Neutrophil (primary cell): ENCODE data around the gene ARID1A.

Experiments used
- H3K27ac ChIP-seq: fragments of 200-600 bp; sonication (generic); 2 replicates; pipeline ENCODE4 v1.5.1; 2016; ENCODE audit warnings: mild to moderate bottlenecking, moderate library complexity
- H3K27me3 ChIP-seq: fragments of 200-600 bp; sonication (generic); 2 replicates; pipeline ENCODE4 v1.6.0; 2016; ENCODE audit warnings: mild to moderate bottlenecking
- H3K36me3 ChIP-seq: fragments of 200-600 bp; sonication (generic); 2 replicates; pipeline ENCODE4 v1.5.1; 2017
- H3K4me1 ChIP-seq, 2 experiments: fragments of 200-600 bp in 1 of 2; sonication (generic) in 1 of 2; 1 replicate in 1 of 2; 2 replicates in 1 of 2; pipeline versions ENCODE4 v1.5.1 to v1.6.1; 2013 to 2016; ENCODE audit warnings: low read depth in 1 of 2, low read length in 1 of 2, mild to moderate bottlenecking in 1 of 2, moderate library complexity in 1 of 2; ENCODE audit not compliant: control insufficient read depth in 1 of 2, insufficient read depth in 1 of 2
- H3K4me3 ChIP-seq, 2 experiments: fragments of 200-600 bp in 1 of 2; sonication (generic) in 1 of 2; 1 replicate in 1 of 2; 2 replicates in 1 of 2; pipeline ENCODE4 v1.5.1; 2013 to 2016; ENCODE audit warnings: low read depth in 1 of 2, low read length in 1 of 2, mild to moderate bottlenecking in 1 of 2, moderate library complexity in 1 of 2
- H3K9me3 ChIP-seq: fragments of 200-600 bp; sonication (generic); 2 replicates; pipeline ENCODE4 v1.5.1; 2016
- CTCF ChIP-seq: fragments of 200-600 bp; sonication (generic); IDR thresholded peaks from 2 replicates; pipeline ENCODE4 v1.5.1; 2016; ENCODE audit warnings: antibody characterized with exemption

Gene ARID1A

GRCh38 chr1:26740023-26740634, 44.3 kb downstream of the ARID1A start:
- Histone ChIP-seq H3K27me3 (no peaks in the 10 kb centered on the region), H3K27ac (peak overlapping the region; percentile 93), H3K36me3 (peaks cover 54% of the 10 kb centered on the region), H3K4me3 (no peak overlapping the region), H3K4me1 (peaks cover 24 to 25% of the 10 kb centered on the region in 2 experiments), H3K9me3 (no peaks in the 10 kb centered on the region)
- no peak for TF ChIP-seq CTCF

- no peaks in the 10 kb centered on the region for H3K27me3 ChIP-seq
- no peak for TF ChIP-seq CTCF
- H3K4me1 ChIP-seq: peaks cover 29 to 30% of the 10 kb centered on the region in 2 experiments
- H3K4me3 ChIP-seq: no peak overlapping the region
- peak overlapping the region; percentile 93 for H3K27ac ChIP-seq
- H3K36me3 ChIP-seq: peaks cover 46% of the 10 kb centered on the region
- H3K9me3 ChIP-seq: no peaks in the 10 kb centered on the region
Measured at GRCh38 chr1:26740952-26741351, 45.1 kb downstream of the ARID1A start.

GRCh38 chr1:26743426-26744059, 47.7 kb downstream of the ARID1A start:
- Histone ChIP-seq H3K27me3 (no peaks in the 10 kb centered on the region), H3K36me3 (peaks cover 29% of the 10 kb centered on the region), H3K9me3 (no peaks in the 10 kb centered on the region), H3K4me1 (peaks cover 29 to 30% of the 10 kb centered on the region in 2 experiments), H3K27ac (peak overlapping the region; percentile 93), H3K4me3 (peak overlapping the region; percentile 53 to 59)
- no peak for TF ChIP-seq CTCF

GRCh38 chr1:26744075-26744959, 48.5 kb downstream of the ARID1A start:
- no peaks in the 10 kb centered on the region for H3K9me3 ChIP-seq
- H3K27ac ChIP-seq: peak overlapping the region; percentile 93
- no peaks in the 10 kb centered on the region for H3K27me3 ChIP-seq
- TF ChIP-seq CTCF: no peak
- peaks cover 33% of the 10 kb centered on the region for H3K36me3 ChIP-seq
- peak overlapping the region; percentile 53 to 59 for H3K4me3 ChIP-seq
- peaks cover 29 to 30% of the 10 kb centered on the region in 2 experiments for H3K4me1 ChIP-seq

- Histone ChIP-seq H3K4me1 (peaks cover 29 to 30% of the 10 kb centered on the region in 2 experiments), H3K9me3 (no peaks in the 10 kb centered on the region), H3K36me3 (peaks cover 39% of the 10 kb centered on the region), H3K27me3 (no peaks in the 10 kb centered on the region), H3K4me3 (peak overlapping the region in 1 of 2 experiments; percentile 59), H3K27ac (peak overlapping the region; percentile 93)
- TF ChIP-seq CTCF: no peak
Measured at GRCh38 chr1:26745191-26745590, 49.4 kb downstream of the ARID1A start.
